ENCODE measurements around the gene FITM1. TPM values are rescaled to one million over a fixed set of nuclear protein-coding genes. Genes with fewer than 3 reads are reported as not detected.

FITM1 gene
- total and polyA plus RNA-seq, 2 experiments from 2014 or later = 0.53 TPM; not detected in 1

GRCh38 chr14:24113801-24114531 is 16.5 kb upstream of the FITM1 start:
- TF ChIP-seq REST (IDR thresholded peaks at IDR 0.05; ENCODE audit: unreplicated experiment) = no peak
- TF ChIP-seq CREB1 (CRISPR knock-in tag; IDR thresholded peaks at IDR 0.05; ENCODE audit: low read depth) = peak; percentile 62
- TF ChIP-seq JUNB (IDR thresholded peaks at IDR 0.05; ENCODE audit: unreplicated experiment) = peak; percentile 90

GRCh38 chr14:24114532-24115421 is 15.7 kb upstream of the FITM1 start, which contains the start of the genes DCAF11 and NRL:
Gene DCAF11, plus strand, starts transcription at chr14:24114777. Its CDS starts 818 bp downstream, at chr14:24115595.
Gene NRL, minus strand, starts transcription at chr14:24114949. Its CDS starts 32,101 bp downstream, at chr14:24082848.
- H2AFZ ChIP-seq = peak within 1 kb of the TSS; percentile 95
- Mint-ChIP-seq H3K4me3 (peak within 1 kb of the TSS; percentile 93), H3K9me3 (peaks cover 3% of the 10 kb centered on the region; the same call in 1 of the 3 replicates), H3K27me3 (ENCODE audit: insufficient read depth, low read depth, poor library complexity) (peaks cover 23% of the 10 kb centered on the region), H3K4me1 (peaks cover 16% of the 10 kb centered on the region), H3K27ac (peak within 1 kb of the TSS; percentile 99), H3K36me3 (ENCODE audit: low read depth) (peaks cover 28% of the 10 kb centered on the region)
- peaks cover 15% of the 10 kb centered on the region; the same call in 1 of the 2 replicates for H3K36me3 ChIP-seq (ENCODE audit: insufficient read depth)
- H4K20me1 ChIP-seq (replicated peaks; ENCODE audit: insufficient read depth) = no peaks in the 10 kb centered on the region; the same call in none of the 2 replicates
- DNase-seq (ENCODE audit: low spot score) (peak; percentile 100), ATAC-seq (peak; percentile 84)
- peaks cover 6% of the 10 kb centered on the region; the same call in 1 of the 2 replicates for H3F3A ChIP-seq (replicated peaks; ENCODE audit: low read depth)
- H3K27me3 ChIP-seq (ENCODE audit: insufficient read depth) = no peaks in the 10 kb centered on the region
- peaks cover 11% of the 10 kb centered on the region for H3K79me2 ChIP-seq (replicated peaks; ENCODE audit: insufficient read depth)
- no peaks in the 10 kb centered on the region for H3K9me2 ChIP-seq (ENCODE audit: insufficient read depth)
- H3K4me2 ChIP-seq = peak within 1 kb of the TSS; percentile 96
- TF ChIP-seq CREB1 (CRISPR knock-in tag; IDR thresholded peaks at IDR 0.05; ENCODE audit: low read depth) (peak; percentile 92), ZNF114 (CRISPR knock-in tag; IDR thresholded peaks at IDR 0.05) (no peak), POLR2AphosphoS5 (IDR thresholded peaks at IDR 0.05; ENCODE audit: low read depth) (peak; percentile 55), REST (IDR thresholded peaks at IDR 0.05; ENCODE audit: unreplicated experiment) (no peak), ZNF331 (CRISPR knock-in tag; IDR thresholded peaks at IDR 0.05; ENCODE audit: low read depth) (no peak), CTCF (conservative IDR thresholded peaks at IDR 0.05; ENCODE audit: low read depth in 2 of 2) (no peak), ETS1 (IDR thresholded peaks at IDR 0.05) (peak; percentile 35; the same call in 1 of the 2 replicates), EZH2 (IDR thresholded peaks at IDR 0.05; ENCODE audit: low read depth, unreplicated experiment) (no peak)
- peaks cover 6% of the 10 kb centered on the region for H3K4me1 ChIP-seq (ENCODE audit: insufficient read depth)
- H3K27ac ChIP-seq (ENCODE audit: low read depth) = peak within 1 kb of the TSS; percentile 94
- peak within 1 kb of the TSS; percentile 77 for H3K4me3 ChIP-seq

More at GRCh38 chr14:24113801-24114531, 16.5 kb upstream of the FITM1 start:
- Mint-ChIP-seq H3K27me3 (ENCODE audit: insufficient read depth, low read depth, poor library complexity) (peaks cover 23% of the 10 kb centered on the region), H3K9me3 (peaks cover 3% of the 10 kb centered on the region; the same call in 1 of the 3 replicates), H3K4me3 (peak overlapping the region; percentile 93), H3K36me3 (ENCODE audit: low read depth) (peaks cover 20% of the 10 kb centered on the region), H3K27ac (peak overlapping the region; percentile 99), H3K4me1 (peaks cover 16% of the 10 kb centered on the region)
- Histone ChIP-seq H3K4me2 (peak overlapping the region; percentile 96), H3K36me3 (ENCODE audit: insufficient read depth) (peaks cover 7% of the 10 kb centered on the region; the same call in 1 of the 2 replicates), H3K79me2 (replicated peaks; ENCODE audit: insufficient read depth) (peaks cover 11% of the 10 kb centered on the region), H4K20me1 (replicated peaks; ENCODE audit: insufficient read depth) (no peaks in the 10 kb centered on the region; the same call in none of the 2 replicates), H3K9me2 (ENCODE audit: insufficient read depth) (no peaks in the 10 kb centered on the region), H3K27ac (ENCODE audit: low read depth) (peak overlapping the region; percentile 94), H3F3A (replicated peaks; ENCODE audit: low read depth) (peaks cover 6% of the 10 kb centered on the region; the same call in 1 of the 2 replicates), H3K4me3 (peak overlapping the region; percentile 77), H3K4me1 (ENCODE audit: insufficient read depth) (peaks cover 6% of the 10 kb centered on the region), H2AFZ (peak overlapping the region; percentile 95), H3K27me3 (ENCODE audit: insufficient read depth) (no peaks in the 10 kb centered on the region)
- DNase-seq (ENCODE audit: low spot score) (peak; percentile 95), ATAC-seq (peak; percentile 61)
